SK-N-SH (cell line): Measurements from ENCODE around the gene HES1. TPM values are rescaled to one million over a fixed set of nuclear protein-coding genes. Genes with fewer than 3 reads are reported as not detected.

Experiments
- CTCF ChIA-PET: fragments of 300-600, 350-600 bp; formaldehyde crosslinking; extraction: SDS; loops from one replicate; lab custom pipeline; 2021; lab: Yijun Ruan, JAX
- POLR2A ChIA-PET: fragments of 350-600 bp; sonication (Branson Sonifier 250); formaldehyde crosslinking; extraction: SDS; loops from one replicate; lab custom pipeline; 2020; ENCODE audit warnings: antibody characterized with exemption, inconsistent platforms; lab: Yijun Ruan, JAX
- DNase-seq: peaks from one replicate; pipeline ENCODE4 v3.0.0; 2012
- H2AFZ ChIP-seq: fragments of 200-600 bp; sonication (generic); 2 replicates; pipeline ENCODE4 v1.8.1; 2016; ENCODE audit warnings: antibody characterized with exemption, mild to moderate bottlenecking, low read depth
- H3F3A ChIP-seq: fragments of 200-600 bp; sonication (generic); replicated peaks from 2 replicates; pipeline ENCODE3; 2016; ENCODE audit warnings: antibody characterized with exemption, mild to moderate bottlenecking; ENCODE audit not compliant: insufficient read depth
- H3K27ac ChIP-seq, 2 experiments: fragments of 200-500 bp in 1 of 2; fragments of 200-600 bp in 1 of 2; sonication (Bioruptor generic) in 1 of 2; sonication (generic), shearing (Covaris generic) in 1 of 2; 2 replicates each; pipeline versions ENCODE4 v1.5.1 to v1.6.1; 2014 to 2016; ENCODE audit warnings: low read depth in 2 of 2, inconsistent platforms in 1 of 2, low read length in 1 of 2, mild to moderate bottlenecking in 1 of 2, mixed read lengths in 1 of 2
- H3K27me3 ChIP-seq: fragments of 200-600 bp; sonication (generic), shearing (Covaris generic); 2 replicates; pipeline ENCODE4 v1.6.1; 2016; ENCODE audit warnings: mixed run types; ENCODE audit not compliant: insufficient read depth
- H3K36me3 ChIP-seq, 2 experiments: fragments of 200-500 bp in 1 of 2; fragments of 200-600 bp in 1 of 2; sonication (Bioruptor generic) in 1 of 2; sonication (generic) in 1 of 2; replicated peaks in 1 of 2; 2 replicates each; pipeline versions ENCODE3 to v1.5.1; 2014 to 2016; ENCODE audit warnings: low read length in 1 of 2, mild to moderate bottlenecking in 1 of 2; ENCODE audit not compliant: insufficient read depth in 2 of 2, control insufficient read depth in 1 of 2
- H3K4me1 ChIP-seq, 2 experiments: fragments of 200-500 bp in 1 of 2; fragments of 200-600 bp in 1 of 2; sonication (Bioruptor generic) in 1 of 2; sonication (generic), shearing (Covaris generic) in 1 of 2; 2 replicates each; pipeline versions ENCODE4 v1.5.1 to v1.6.1; 2014 to 2016; ENCODE audit warnings: low read depth in 1 of 2, low read length in 1 of 2, mixed run types in 1 of 2; ENCODE audit not compliant: insufficient read depth in 2 of 2, control insufficient read depth in 1 of 2
- H3K4me2 ChIP-seq: fragments of 200-600 bp; sonication (generic), shearing (Covaris generic); 2 replicates; pipeline ENCODE4 v1.6.1; 2017; ENCODE audit warnings: mixed run types
- H3K4me3 ChIP-seq, 2 experiments: fragments of 200-500 bp in 1 of 2; fragments of 200-600 bp in 1 of 2; sonication (Bioruptor generic) in 1 of 2; sonication (generic), shearing (Covaris generic) in 1 of 2; 2 replicates each; pipeline versions ENCODE4 v1.5.1 to v1.8.1; 2014 to 2016; ENCODE audit warnings: low read depth in 2 of 2, inconsistent platforms in 1 of 2, low read length in 1 of 2, mild to moderate bottlenecking in 1 of 2, mixed read lengths in 1 of 2, moderate library complexity in 1 of 2
- H3K79me2 ChIP-seq: fragments of 200-600 bp; sonication (generic); 2 replicates; pipeline ENCODE4 v1.8.1; 2017; ENCODE audit warnings: mild to moderate bottlenecking; ENCODE audit not compliant: insufficient read depth
- H3K9ac ChIP-seq: fragments of 200-600 bp; sonication (generic); 2 replicates; pipeline ENCODE4 v1.6.1; 2017; ENCODE audit warnings: mixed run types
- H3K9me2 ChIP-seq: fragments of 200-600 bp; sonication (generic); 2 replicates; pipeline ENCODE4 v1.6.1; 2017; ENCODE audit warnings: mixed run types
- H3K9me3 ChIP-seq: fragments of 200-600 bp; sonication (generic); 2 replicates; pipeline ENCODE4 v1.6.1; 2017; ENCODE audit warnings: mixed run types, mild to moderate bottlenecking, moderate library complexity
- H4K20me1 ChIP-seq: fragments of 200-600 bp; sonication (generic); 2 replicates; pipeline ENCODE4 v1.6.1; 2017; ENCODE audit warnings: mild to moderate bottlenecking, mixed run types; ENCODE audit not compliant: insufficient read depth
- CTCF ChIP-seq: fragments of 200-600 bp; sonication (generic); IDR thresholded peaks from 2 replicates; pipeline ENCODE4 v1.6.1; 2017; ENCODE audit warnings: antibody characterized with exemption, mild to moderate bottlenecking, moderate library complexity
- EP300 ChIP-seq, 2 experiments: IDR thresholded peaks; 2 replicates each; pipeline versions ENCODE4 v1.4.0 to v1.6.1; 2012; ENCODE audit warnings: borderline replicate concordance in 1 of 2, low read depth in 1 of 2, low read length in 1 of 2
- FOSL2 ChIP-seq: IDR thresholded peaks from 2 replicates; pipeline ENCODE4 v1.4.0; 2012; ENCODE audit warnings: low read depth, mild to moderate bottlenecking, moderate library complexity, borderline replicate concordance
- FOXJ3 ChIP-seq: sonication (generic); formaldehyde crosslinking; IDR thresholded peaks from 2 replicates; pipeline ENCODE4 v1.5.1; 2020; ENCODE audit warnings: mild to moderate bottlenecking, missing genetic modification reagents
- FOXM1 ChIP-seq: IDR thresholded peaks from 2 replicates; pipeline ENCODE4 v1.4.0; 2012; ENCODE audit warnings: low read depth, mild to moderate bottlenecking
- GABPA ChIP-seq: IDR thresholded peaks from 2 replicates; pipeline ENCODE4 v1.4.0; 2012; ENCODE audit warnings: low read depth, mild to moderate bottlenecking
- GATA2 ChIP-seq: sonication (generic); formaldehyde crosslinking; IDR thresholded peaks from 2 replicates; pipeline ENCODE4 v1.5.0; 2020; ENCODE audit warnings: mild to moderate bottlenecking, missing genetic modification reagents
- JUND ChIP-seq: IDR thresholded peaks from 2 replicates; pipeline ENCODE4 v1.4.0; 2012
- NFIC ChIP-seq: IDR thresholded peaks from 2 replicates; pipeline ENCODE4 v1.4.0; 2012; ENCODE audit warnings: borderline replicate concordance
- RAD21 ChIP-seq: IDR thresholded peaks from 2 replicates; pipeline ENCODE4 v1.6.1; 2012; ENCODE audit warnings: mild to moderate bottlenecking, low read length
- RCOR1 ChIP-seq: fragments of 150-350 bp; IDR thresholded peaks from 2 replicates; pipeline ENCODE4 v1.6.1; 2017; ENCODE audit warnings: antibody characterized with exemption, low read length
- REST ChIP-seq: IDR thresholded peaks from 2 replicates; pipeline ENCODE4 v1.6.1; 2012; ENCODE audit warnings: mild to moderate bottlenecking, low read depth, low read length, moderate library complexity
- SIN3A ChIP-seq: IDR thresholded peaks from 2 replicates; pipeline ENCODE4 v1.6.1; 2012; ENCODE audit warnings: low read depth, mild to moderate bottlenecking, low read length, moderate library complexity, borderline replicate concordance
- SMC3 ChIP-seq: IDR thresholded peaks from 2 replicates; pipeline ENCODE4 v1.6.1; 2012; ENCODE audit warnings: low read depth, low read length, improper control_type of control experiment
- TEAD4 ChIP-seq: IDR thresholded peaks from 2 replicates; pipeline ENCODE4 v1.4.0; 2012; ENCODE audit warnings: mild to moderate bottlenecking, borderline replicate concordance; ENCODE audit not compliant: insufficient read depth
- YY1 ChIP-seq: IDR thresholded peaks from 2 replicates; pipeline ENCODE4 v1.4.0; 2012; ENCODE audit warnings: low read depth, mild to moderate bottlenecking
- ZBTB33 ChIP-seq: IDR thresholded peaks from 2 replicates; pipeline ENCODE4 v1.4.0; 2012; ENCODE audit warnings: low read depth, borderline replicate concordance
- WGBS: methylation state at CpG from one replicate; pipeline ENCODE4 v1.1.6; 2017; ENCODE audit warnings: low lambda C conversion rate; 5-methylcytosine and 5-hydroxymethylcytosine counted together
- polyA plus RNA-seq, 3 experiments: library from polyadenylated mRNA; depleted of rRNA; stranded (reverse); fragments of >200 nt; gene quantifications; 2 replicates each; pipeline ENCODE4 v1.2.3, GENCODE V29; 2012
- TF ChIP-seq, protein P1 (sequence below): fragments of 150-350 bp; IDR thresholded peaks from 2 replicates; pipeline ENCODE4 v1.6.1; 2017; ENCODE audit warnings: antibody characterized with exemption, low read length, low read depth, borderline replicate concordance

Gene HES1
- polyA plus RNA-seq, 1 of the 3 experiments (the other 2 are of a cell fraction) = 225 TPM

DNA sequence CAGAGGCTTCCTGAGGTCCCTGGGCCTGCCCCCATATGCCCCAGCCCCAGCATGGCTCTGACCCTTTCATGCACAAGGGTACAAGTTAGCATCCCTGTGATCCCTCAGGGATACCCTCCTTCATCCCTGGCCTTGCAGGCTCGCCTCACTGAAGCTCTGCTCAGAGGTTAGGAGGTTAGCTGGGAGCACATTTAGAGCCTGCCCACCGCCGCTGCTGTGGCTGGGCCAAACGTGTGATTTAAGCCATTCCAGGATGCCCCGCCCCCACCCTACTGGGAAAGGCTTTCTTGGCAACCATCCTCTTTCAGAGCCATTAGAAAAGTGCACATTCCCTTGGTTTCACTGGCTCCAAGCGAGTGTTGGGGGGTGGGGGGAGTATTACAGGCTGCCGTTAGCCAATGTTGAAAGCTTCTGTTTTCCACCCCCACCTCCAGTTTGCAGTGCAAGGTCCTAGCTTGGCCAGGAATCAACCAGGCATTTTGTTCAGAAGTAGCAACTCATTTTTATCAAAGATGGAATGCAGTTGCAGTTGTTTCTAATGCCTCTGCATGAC, 6.3 kb upstream of the HES1 start:
- Histone ChIP-seq H2AFZ (no peak overlapping the region), H3K9me2 (no peaks in the 10 kb centered on the region), H3F3A (peaks cover 10% of the 10 kb centered on the region), H3K9me3 (no peaks in the 10 kb centered on the region), H3K4me3 (no peak overlapping the region), H3K36me3 (no peaks in the 10 kb centered on the region), H3K79me2 (no peaks in the 10 kb centered on the region), H3K4me2 (no peak overlapping the region), H3K27me3 (no peaks in the 10 kb centered on the region; the same call in 1 of the 2 replicates), H4K20me1 (no peaks in the 10 kb centered on the region), H3K27ac (no peak overlapping the region), H3K9ac (no peak overlapping the region), H3K4me1 (peaks cover 11 to 23% of the 10 kb centered on the region in 2 experiments; a peak in 3 of 4 replicates)
- TF ChIP-seq RAD21 (no peak), TEAD4 (no peak), FOSL2 (no peak), JUND (no peak), YY1 (no peak), RCOR1 (no peak), FOXM1 (no peak), SMC3 (no peak), EP300 (IDR thresholded peaks at IDR 0.05; ENCODE audit: borderline replicate concordance in 1 of 2, low read depth in 1 of 2, low read length in 1 of 2) (no peak), REST (no peak), GABPA (no peak), GATA2 (no peak), SIN3A (no peak), FOXJ3 (CRISPR knock-in tag) (no peak), CTCF (no peak), NFIC (no peak), ZBTB33 (no peak)
- TF ChIP-seq, protein P1, sequence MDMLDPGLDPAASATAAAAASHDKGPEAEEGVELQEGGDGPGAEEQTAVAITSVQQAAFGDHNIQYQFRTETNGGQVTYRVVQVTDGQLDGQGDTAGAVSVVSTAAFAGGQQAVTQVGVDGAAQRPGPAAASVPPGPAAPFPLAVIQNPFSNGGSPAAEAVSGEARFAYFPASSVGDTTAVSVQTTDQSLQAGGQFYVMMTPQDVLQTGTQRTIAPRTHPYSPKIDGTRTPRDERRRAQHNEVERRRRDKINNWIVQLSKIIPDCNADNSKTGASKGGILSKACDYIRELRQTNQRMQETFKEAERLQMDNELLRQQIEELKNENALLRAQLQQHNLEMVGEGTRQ = no peak
- ChIA-PET POLR2A (no interaction called here), CTCF (interaction anchor here (1.0 to 3.9 kb wide), 5 partner anchors 9 to 464 kb away, joined by 3 to 16 read pairs (median 9); no protein-coding TSS in a partner anchor)
- DNase-seq = no peak
- 74% methylated on average over 3 of the region's 7 CpGs for WGBS
